HG03159 (cell line): ENCODE results near the gene FYN.

ENCODE experiments used
- ATAC-seq: cut with Tn5 transposase; IDR thresholded peaks from one replicate; pipeline ENCODE4 v1.9.1; 2021; ENCODE audit warnings: mild to moderate bottlenecking, moderate library complexity; ENCODE audit not compliant: unreplicated experiment

The FYN gene

GRCh38 chr6:111772381-111772780 lies 100.9 kb downstream of the FYN start:
- ATAC-seq = no peak

- no peak for ATAC-seq
Observed at GRCh38 chr6:111771629-111772028, 101.6 kb downstream of the FYN start.

- no peak for ATAC-seq
Observed at GRCh38 chr6:111771094-111771432, 102.2 kb downstream of the FYN start.

- ATAC-seq = no peak
Observed at GRCh38 chr6:111770263-111771093, 102.8 kb downstream of the FYN start.

GRCh38 chr6:111769365-111770152 lies 103.7 kb downstream of the FYN start:
- no peak for ATAC-seq

GRCh38 chr6:111768431-111768770 lies 104.9 kb downstream of the FYN start:
- no peak for ATAC-seq

- ATAC-seq = no peak
Observed at GRCh38 chr6:111767752-111768430, 105.4 kb downstream of the FYN start.

GRCh38 chr6:111766201-111766857 lies 106.9 kb downstream of the FYN start:
- no peak for ATAC-seq

GRCh38 chr6:111765763-111766162 lies 107.5 kb downstream of the FYN start:
- no peak for ATAC-seq

GRCh38 chr6:111764238-111765175 lies 108.7 kb downstream of the FYN start:
- peak; percentile 75 for ATAC-seq

- no peak for ATAC-seq
Observed at GRCh38 chr6:111763381-111763780, 109.9 kb downstream of the FYN start.

GRCh38 chr6:111761783-111762312 lies 111.4 kb downstream of the FYN start:
- ATAC-seq = no peak

- ATAC-seq = no peak
Observed at GRCh38 chr6:111761212-111761611, 112.0 kb downstream of the FYN start.

GRCh38 chr6:111759836-111760785 lies 113.1 kb downstream of the FYN start:
- ATAC-seq = no peak

GRCh38 chr6:111759331-111759835 lies 113.9 kb downstream of the FYN start:
- no peak for ATAC-seq

- ATAC-seq = no peak
Observed at GRCh38 chr6:111758608-111759329, 114.5 kb downstream of the FYN start.

GRCh38 chr6:111757342-111757741 lies 115.9 kb downstream of the FYN start:
- ATAC-seq = no peak

- ATAC-seq = no peak
Observed at GRCh38 chr6:111754423-111754822, 118.8 kb downstream of the FYN start.
